Activated CD4-positive, alpha-beta T cell treated with anti-CD3 and anti-CD28 coated beads, Interleukin-2, amount 50 U/mL, for 16 hours (primary cell): ENCODE results near the gene SLC34A1.
"Not testable (repeated sequence)": the region's sequence is repeated elsewhere in the genome, so short reads cannot be mapped to it uniquely, and the experiment has no call there.

Experiments used
- DNase-seq: peaks from one replicate; pipeline ENCODE4 v3.0.0-alpha.2; 2020

Gene SLC34A1

DNA sequence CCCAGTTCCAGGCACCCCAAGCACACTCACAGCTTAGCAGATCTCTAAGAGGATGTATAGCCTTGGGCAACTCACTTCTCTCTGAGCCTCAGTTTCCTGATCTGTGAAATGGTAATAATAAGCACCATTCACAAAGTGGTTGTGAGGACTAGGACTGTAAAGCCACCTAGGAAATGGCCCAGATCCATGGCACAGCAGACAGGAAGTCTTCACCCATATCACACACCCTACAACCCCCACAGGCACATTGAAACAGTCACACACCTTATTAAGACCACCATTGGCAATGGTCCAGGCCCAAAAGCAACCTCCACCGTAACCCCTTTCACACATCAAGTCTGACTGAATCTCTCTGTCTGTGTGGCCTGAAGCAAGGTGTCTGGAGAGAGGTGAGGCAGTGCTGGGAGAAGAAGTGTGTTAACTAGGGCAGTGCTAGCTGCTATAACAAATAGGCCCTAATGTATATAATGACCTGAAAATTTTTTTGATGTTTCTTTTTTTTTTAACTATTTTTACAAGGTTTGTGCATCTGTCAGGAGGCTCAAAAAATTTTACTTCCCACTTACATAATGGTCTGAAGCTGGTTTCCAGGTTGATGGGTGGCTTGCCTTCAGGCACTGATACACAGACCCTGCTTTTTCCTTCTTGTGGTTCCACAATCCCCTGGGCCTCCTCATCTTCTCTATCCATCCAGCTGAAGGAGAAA, 28.9 kb upstream of the SLC34A1 start:
- DNase-seq = no peak

DNA sequence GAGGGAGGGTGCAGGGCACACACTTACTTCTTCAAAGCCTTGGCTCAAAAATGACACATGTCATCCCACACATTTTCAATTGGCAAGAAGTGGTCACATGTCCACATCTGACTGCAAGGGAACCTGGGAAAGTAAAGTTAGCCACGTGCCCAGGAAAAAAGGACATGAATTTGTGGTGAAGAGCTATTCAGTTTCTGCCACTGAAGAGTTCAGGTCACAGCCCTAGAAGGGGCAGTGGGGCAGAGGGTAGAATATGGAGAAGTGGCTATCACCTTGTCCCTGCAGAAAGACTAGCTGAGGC, 28.4 kb upstream of the SLC34A1 start:
- no peak for DNase-seq

DNA sequence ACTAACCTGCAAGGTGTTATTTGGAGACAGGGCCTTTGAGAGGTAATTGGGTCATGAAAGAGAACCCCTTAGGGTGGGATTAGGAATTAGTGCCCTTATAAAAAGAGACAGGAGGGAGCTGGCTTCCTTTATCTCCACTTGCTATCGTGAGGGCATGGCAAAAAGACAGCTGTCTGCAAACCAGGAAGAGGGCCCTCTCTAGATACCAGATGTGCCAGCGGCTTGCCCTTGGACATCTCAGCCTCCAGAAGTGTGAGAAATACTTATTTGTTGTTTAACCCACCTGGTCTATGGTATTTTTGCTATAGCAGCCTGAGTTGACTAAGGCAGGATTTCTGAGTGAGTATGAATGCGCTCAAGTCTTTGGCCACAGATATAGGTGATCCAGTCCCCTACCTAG, 27.5 kb upstream of the SLC34A1 start:
- no peak for DNase-seq

- no peak for DNase-seq
Observed at GRCh38 chr5:177357146-177357458, 27.1 kb upstream of the SLC34A1 start.

DNA sequence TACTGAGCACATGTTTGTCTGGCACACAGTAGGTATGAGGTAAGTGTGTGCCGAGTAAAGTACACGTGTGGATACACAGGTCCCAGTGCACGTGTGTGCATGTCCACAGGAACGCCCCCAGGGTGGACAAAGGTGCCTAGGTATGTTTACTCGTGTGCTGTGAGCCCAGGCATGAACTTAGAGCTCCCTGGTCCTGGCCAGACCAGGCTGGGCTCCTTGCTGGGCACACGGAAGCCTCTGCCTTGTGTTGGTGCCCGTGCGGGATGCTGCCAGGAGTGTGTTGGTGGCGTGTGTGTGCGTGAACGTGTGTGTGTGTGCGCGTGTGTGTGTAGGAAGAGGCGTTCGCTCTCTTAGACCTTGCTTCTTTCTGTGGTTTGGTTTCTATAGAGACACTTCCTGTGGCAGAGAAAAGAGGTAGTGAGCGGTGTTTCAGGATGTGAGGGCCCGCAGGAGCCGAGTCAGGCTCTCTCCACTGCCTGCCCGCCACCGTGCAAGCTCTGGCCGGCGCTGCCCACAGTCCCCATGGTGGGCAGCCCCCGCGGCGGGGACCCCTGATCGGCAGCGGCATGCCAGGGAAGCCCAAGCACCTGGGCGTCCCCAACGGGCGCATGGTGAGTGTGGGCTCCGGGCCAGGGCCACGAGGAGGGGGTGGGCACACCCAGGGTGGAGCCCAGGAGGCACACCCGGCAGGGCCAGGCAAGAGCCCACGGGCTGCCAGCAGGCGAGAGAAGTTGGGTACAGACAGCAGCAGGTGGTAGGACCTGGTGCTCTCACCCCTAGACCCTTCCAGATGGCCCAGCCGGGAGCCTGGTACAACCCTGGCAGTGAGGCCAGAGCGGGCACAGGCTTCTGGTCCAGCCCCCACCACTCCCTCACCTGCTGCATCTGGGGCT, 26.5 kb upstream of the SLC34A1 start, which contains the start of gene RGS14:
RGS14 (plus strand) TSS at position 466 of the 893 bp plus-strand sequence; CDS start at position 567, 101 bp downstream.
- peak; percentile 91 for DNase-seq

DNA sequence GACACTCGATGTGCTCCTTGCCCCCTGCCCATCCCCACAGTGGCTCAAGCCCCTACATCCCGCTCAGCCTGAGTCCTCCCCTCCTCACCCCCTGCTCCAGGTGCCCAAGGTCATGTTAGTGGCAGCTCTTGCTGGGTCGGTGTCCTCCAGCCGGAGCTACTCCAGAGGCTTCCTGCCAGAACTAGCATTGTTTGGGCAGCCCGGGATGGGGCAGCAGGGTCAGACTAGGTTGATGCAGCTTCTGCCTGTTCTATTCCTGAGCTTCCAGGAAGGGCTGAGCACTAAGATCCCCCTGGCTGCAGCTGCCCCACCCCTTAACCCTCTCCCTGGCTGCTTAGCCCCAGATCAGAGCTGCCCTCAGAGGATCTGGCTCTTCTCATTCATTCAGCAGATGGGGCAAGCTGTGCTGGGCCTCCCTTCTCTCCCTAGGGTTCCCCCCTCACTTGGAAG, 25.8 kb upstream of the SLC34A1 start:
- DNase-seq = no peak

- DNase-seq = no peak
Observed at GRCh38 chr5:177359451-177359851, 24.8 kb upstream of the SLC34A1 start.

DNA sequence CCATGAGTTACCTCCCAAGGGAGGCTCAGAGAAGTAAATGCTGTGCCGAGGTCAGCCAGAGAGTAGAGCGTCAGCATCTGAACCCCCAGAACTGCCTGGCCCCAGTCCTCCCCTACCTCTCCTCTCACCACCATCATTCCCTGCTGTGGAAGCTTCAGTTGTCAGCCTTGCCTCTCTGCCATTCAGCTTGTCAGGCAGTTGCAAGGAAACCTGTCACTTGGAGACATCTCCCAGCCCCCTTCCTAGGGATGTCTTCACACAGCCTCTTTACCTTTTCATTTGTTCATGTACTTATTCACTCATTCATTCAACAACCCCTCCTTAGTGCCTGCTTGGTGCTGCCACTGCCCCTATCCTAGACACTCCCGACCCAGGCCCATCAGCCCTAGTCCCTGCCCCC, 24.4 kb upstream of the SLC34A1 start:
- DNase-seq = no peak

DNA sequence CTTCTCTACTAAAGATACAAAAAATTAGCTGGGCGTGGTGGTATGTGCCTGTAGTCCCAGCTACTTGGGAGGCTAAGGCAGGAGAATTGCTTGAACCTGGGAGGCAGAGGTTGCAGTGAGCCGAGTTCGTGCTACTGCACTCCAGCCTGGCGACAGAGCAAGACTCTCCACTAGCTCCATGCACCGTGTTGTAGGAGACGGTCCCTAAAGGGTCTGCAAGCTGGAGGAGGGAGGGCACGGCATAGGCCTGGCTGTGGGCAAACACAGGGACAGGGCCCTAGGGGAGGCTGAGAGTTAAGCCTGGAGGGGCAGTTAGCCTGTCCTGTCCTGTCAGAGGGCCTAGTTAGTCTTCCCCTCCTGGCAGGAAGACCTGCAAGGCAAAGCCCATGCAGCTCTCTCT, 23.5 kb upstream of the SLC34A1 start:
- not testable (repeated sequence) for DNase-seq

DNA sequence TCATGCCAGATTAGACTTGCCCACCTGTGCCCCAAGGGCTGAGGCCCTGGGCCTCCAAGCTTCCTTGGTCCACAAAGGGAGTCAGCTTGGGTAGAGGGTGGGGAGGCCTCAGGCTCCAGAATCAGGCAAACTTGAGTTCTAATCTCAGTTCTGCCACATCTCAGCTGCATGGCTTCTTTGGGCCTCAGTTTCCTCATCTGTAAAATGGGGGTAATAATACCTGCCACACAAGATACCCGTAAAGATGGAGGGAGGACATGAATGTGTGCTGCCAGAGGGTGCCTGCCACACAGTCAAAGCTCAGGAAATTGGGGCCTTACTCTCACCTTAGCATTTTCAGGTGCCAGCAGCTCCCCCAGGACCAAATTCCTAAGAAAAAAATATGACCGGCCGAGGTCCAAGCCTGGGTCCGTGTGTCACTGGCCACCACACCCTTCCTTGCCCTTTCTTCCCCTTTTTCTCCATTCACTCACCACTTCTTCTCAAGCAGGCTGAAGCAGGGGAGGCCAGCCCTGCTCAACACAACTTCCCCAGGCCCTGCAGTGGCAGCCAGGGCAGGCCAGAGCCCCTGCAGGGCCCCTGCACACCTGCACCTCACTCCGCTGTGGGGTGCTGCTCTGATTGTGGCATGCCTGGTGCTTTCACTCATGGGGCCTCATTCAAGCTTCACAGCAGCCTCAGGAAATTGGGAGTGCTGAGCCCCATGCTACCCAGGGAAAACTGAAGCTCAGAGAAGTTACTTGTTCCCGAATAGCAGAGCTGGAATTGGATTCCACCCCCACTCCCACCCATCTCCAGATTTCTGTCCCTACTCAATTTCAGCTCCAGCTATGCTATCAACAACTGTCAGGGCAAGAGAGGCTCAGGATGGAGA, 22.6 kb upstream of the SLC34A1 start:
- DNase-seq = no peak

- DNase-seq = no peak
Observed at GRCh38 chr5:177362292-177362609, 22.0 kb upstream of the SLC34A1 start.

- peak; percentile 70 for DNase-seq
Observed at GRCh38 chr5:177362610-177363507, 21.4 kb upstream of the SLC34A1 start.

- DNase-seq = no peak
Observed at GRCh38 chr5:177363565-177363964, 20.7 kb upstream of the SLC34A1 start.

DNA sequence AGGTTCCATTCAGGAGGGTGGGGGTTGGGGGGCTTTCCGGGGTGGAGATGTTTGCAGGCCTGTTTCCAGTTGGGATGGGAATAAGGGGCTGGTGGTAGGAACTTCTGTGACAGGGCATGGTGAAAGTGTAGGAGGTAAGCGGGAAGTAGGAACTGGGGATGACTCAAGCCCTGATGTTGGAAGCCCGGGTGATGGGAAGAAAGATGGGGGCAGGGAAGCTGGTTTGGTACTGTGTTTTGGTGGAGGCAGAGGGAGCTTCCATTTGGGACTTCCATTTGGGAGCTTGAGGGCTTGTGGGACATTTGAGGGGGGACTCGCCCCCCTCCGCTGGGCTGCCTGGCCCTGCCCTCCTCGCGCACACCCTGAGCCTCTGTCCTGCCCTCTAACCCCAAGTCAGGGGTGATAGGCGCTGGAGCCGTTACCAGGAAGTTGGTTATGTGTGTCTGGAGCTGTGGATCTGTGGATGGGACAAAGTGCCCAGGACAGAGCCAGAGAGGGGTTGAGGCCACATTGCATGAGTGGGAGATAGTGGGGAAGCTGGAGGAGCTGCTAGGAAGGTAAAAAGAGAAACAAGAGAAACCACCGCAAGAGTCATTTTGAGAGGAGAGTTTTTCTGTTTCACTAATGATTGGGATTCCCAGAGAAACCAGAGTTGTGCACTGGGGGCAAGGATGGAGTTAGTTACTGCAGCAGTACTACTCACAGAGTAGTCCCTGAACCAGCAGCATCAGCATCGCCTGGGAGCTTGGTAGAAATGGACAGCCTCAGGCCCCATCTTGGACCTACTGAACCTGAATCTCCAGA, 19.9 kb upstream of the SLC34A1 start:
- DNase-seq = peak; percentile 88

GRCh38 chr5:177365845-177366527, 18.2 kb upstream of the SLC34A1 start:
- DNase-seq = no peak

DNA sequence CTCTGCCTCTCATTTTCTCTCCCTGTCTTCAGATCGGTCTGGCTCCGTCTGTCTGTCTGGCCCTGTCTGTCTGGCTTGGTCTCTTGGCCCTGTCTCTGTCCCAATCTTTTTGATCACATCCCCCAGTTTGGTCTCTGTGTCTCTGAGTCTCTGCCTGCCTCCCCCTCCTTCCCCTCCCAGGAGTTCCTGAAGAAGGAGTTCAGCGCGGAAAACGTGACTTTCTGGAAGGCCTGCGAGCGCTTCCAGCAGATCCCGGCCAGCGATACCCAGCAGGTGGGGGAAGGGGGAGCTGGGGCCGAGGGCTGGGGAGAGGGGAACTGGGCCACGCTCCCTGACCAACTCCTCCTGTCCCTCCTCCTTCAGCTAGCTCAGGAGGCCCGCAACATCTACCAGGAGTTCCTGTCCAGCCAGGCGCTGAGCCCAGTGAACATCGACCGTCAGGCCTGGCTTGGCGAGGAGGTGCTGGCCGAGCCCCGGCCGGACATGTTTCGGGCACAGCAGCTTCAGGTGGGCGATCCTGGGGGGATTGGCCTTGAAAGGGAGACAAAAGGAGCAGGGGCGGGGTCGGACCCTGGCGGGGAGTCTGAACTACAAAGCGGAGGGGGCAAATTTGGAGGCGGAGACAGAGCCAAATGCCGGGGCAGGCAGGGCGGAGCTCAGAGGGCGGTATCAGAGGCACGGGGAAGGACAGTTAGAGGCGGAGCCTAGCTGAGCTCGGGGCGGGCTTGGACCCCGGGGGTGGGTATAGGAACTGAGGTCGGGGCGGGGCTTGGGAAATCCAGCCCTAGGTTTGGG, 17.5 kb upstream of the SLC34A1 start:
- no peak for DNase-seq

DNA sequence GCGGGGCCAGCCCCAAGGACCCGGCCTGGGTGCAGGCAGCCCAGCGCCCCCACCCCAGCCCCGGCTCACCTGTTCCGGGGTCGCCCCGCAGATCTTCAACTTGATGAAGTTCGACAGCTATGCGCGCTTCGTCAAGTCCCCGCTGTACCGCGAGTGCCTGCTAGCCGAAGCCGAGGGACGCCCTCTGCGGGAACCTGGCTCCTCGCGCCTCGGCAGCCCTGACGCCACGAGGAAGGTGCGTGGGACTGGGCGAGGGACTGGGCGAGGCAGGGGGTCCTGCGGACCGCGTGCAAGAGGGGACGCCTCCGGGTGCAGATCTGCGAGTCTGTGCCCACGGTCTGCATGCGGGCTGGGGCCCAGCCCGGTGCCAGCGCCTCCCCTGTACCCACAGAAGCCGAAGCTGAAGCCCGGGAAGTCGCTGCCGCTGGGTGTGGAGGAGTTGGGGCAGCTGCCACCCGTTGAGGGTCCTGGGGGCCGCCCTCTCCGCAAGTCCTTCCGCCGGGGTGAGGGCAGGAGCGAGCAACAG, 16.8 kb upstream of the SLC34A1 start:
- DNase-seq = no peak

DNA sequence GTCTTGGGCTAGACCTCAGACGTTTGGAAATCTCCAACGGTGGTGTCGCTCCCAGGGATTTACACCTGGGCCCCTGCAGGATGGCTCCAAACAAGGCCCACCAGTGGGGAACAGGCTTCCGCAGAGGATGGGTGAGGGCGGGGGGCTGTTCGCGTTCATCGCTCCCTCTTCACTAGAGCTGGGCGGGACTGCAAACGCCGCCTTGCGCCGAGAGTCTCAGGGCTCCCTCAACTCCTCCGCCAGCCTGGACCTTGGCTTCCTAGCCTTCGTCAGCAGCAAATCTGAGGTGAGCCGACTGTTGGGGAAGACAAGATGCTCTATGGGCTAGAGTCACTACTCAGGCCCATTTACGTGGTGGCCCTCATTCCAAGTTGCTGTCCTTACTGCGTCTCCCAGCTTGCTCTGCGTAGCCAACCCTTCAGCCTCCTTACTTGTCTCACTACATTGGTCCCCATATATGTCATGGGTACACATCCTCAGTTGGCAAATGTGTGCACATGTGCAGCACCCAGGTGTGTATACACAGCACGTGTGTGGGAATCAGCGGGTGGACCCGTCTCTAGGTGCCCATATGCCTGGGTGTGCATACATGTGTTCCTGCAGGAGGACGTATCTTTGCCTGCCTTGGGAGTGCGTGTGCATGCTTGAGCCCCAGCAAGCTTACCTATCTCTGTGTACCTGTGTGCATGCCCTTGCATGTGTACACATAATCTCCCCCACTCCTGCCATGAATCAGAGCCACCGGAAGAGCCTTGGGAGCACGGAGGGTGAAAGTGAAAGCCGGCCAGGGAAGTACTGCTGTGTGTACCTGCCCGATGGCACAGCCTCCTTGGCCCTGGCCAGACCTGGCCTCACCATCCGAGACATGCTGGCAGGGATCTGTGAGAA, 16.0 kb upstream of the SLC34A1 start:
- no peak for DNase-seq
